ENCODE data around the gene HTR3B. TPM values are rescaled to one million over a fixed set of nuclear protein-coding genes. Genes with fewer than 3 reads are reported as not detected.

The HTR3B gene
- total RNA-seq, 1 experiment from 2014 or later, result not detected

GRCh38 chr11:113971506-113972195 lies 67.1 kb downstream of the HTR3B start:
- WGBS (ENCODE audit: extremely low coverage, insufficient read length, low lambda C conversion rate), result no CpG with 5 or more reads among the region's 15 CpGs
- no peak overlapping the region for H3K4me3 Mint-ChIP-seq
- H3K4me1 ChIP-seq (ENCODE audit: insufficient read depth, low read length), result peaks cover 4% of the 10 kb centered on the region; the same call in 1 of the 2 replicates

More at GRCh38 chr11:113971506-113972195, 67.1 kb downstream of the HTR3B start:
- H3K36me3 Mint-ChIP-seq (ENCODE audit: insufficient read depth in 1 of 3, low read depth in 3 of 3), result no peaks in the 10 kb centered on the region
- Histone ChIP-seq H3K18ac (ENCODE audit: insufficient read length, low read depth, low read length) (no peak overlapping the region), H4K5ac (ENCODE audit: insufficient read length, low read depth, low read length) (no peak overlapping the region), H3K23ac (ENCODE audit: insufficient read length, low read depth, low read length) (no peak overlapping the region), H3K4me2 (ENCODE audit: insufficient read depth, insufficient read length, low read length) (no peak overlapping the region), H4K91ac (ENCODE audit: insufficient read length, low read depth, low read length) (no peak overlapping the region), H3K56ac (ENCODE audit: insufficient read length, low read depth, low read length) (no peak overlapping the region), H3K14ac (ENCODE audit: insufficient read depth, low read length) (no peak overlapping the region; the same call in 1 of the 2 replicates), H2BK15ac (ENCODE audit: low read depth, low read length) (no peak overlapping the region), H3K4ac (ENCODE audit: low read depth, low read length) (no peak overlapping the region), H3K79me2 (ENCODE audit: insufficient read depth, low read length) (no peaks in the 10 kb centered on the region), H2AFZ (ENCODE audit: low read length) (no peak overlapping the region), H3K27me3 (ENCODE audit: insufficient read depth, low read length) (no peaks in the 10 kb centered on the region), H3K23me2 (ENCODE audit: insufficient read length, low read depth, low read length, poor library complexity, severe bottlenecking) (peaks cover 3% of the 10 kb centered on the region), H3K79me1 (ENCODE audit: insufficient read depth, low read depth, low read length, poor library complexity, severe bottlenecking) (no peaks in the 10 kb centered on the region), H2BK5ac (ENCODE audit: insufficient read length, low read length) (no peak overlapping the region), H4K20me1 (ENCODE audit: control insufficient read depth, insufficient read depth, insufficient read length) (no peaks in the 10 kb centered on the region), H2AK5ac (ENCODE audit: insufficient read length, low read length) (no peak overlapping the region), H3K9ac (ENCODE audit: extremely low read depth, insufficient read length, low read length) (no peak overlapping the region), H2BK12ac (ENCODE audit: insufficient read length, low read depth, low read length) (no peak overlapping the region), H3K9me3 (ENCODE audit: control insufficient read depth, low read depth, low read length) (no peaks in the 10 kb centered on the region), H3K27ac (ENCODE audit: insufficient read length, low read depth, low read length) (no peak overlapping the region), H3T11ph (ENCODE audit: low read length) (no peak overlapping the region), H4K8ac (replicated peaks; ENCODE audit: insufficient read length, low read depth, low read length) (no peak overlapping the region), H2BK20ac (ENCODE audit: low read depth, low read length, poor library complexity, severe bottlenecking) (no peak overlapping the region), H2BK120ac (ENCODE audit: low read depth, low read length, poor library complexity, severe bottlenecking) (no peak overlapping the region)
- H3K4me1 Mint-ChIP-seq, result peaks cover 21 to 23% of the 10 kb centered on the region in 2 experiments
- peaks cover 15% of the 10 kb centered on the region for H3K27me3 Mint-ChIP-seq (ENCODE audit: low read depth)
- no peaks in the 10 kb centered on the region; a peak in 1 of 5 replicates for H3K9me3 Mint-ChIP-seq
- DNase-seq, result no peak
- no peak overlapping the region for H3K27ac Mint-ChIP-seq
- TF ChIP-seq CTCF (conservative IDR thresholded peaks at IDR 0.05), result no peak
